ENCODE results near the gene ACVR1B. TPM values are rescaled to one million over a fixed set of nuclear protein-coding genes. Genes with fewer than 3 reads are reported as not detected.

The ACVR1B gene
- total and polyA plus RNA-seq, 2 of the 8 experiments (the other 6 are each of a cell fraction or from before 2014, with no cell fraction given), result 16.0 to 19.2 TPM

DNA sequence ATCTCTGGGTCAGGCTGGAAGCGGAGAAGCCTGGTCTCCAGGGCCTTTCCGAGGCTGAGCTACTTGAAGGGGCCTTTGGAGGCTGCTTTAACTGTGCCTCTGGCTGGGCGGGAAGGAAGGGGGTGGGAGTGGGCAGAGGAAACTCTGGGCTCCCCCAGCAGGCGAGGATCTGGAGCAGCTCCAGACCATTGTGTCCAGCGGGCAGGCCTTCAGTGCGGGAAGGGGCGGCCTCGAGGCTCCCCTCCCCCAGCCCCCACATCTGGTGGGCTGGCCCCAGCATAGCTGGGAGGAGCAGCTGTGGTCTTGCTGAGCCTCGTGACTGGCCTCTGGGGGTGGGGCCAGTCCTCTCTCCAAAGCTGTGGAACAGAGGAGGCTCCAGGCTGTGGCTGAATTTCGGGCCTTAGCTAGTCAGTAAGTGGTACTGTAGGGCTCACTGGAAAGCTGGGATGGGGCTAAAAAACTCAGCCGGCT, 58.7 kb downstream of the ACVR1B start:
- POLR2A ChIA-PET (ENCODE audit: partially characterized antibody), result interaction anchor here (0.8 to 2.2 kb wide), 8 partner anchors 9 to 116 kb away, joined by 3 to 24 read pairs (median 5); partner anchors contain the start of gene NR4A1
- TF ChIP-seq JUN (IDR thresholded peaks at IDR 0.05; ENCODE audit: low read depth, low read length) (no peak), ASH2L (IDR thresholded peaks at IDR 0.05; ENCODE audit: low read length) (no peak)

More for the DNA sequence above, 58.7 kb downstream of the ACVR1B start:
- peak overlapping the region in 1 of 4 experiments; percentile 32; a peak in 1 of 8 replicates for H3K4me3 ChIP-seq (ENCODE audit: extremely low read depth in 1 of 4, insufficient read depth in 2 of 4, low read depth in 3 of 4, low read length in 4 of 4)
- H3K4me1 ChIP-seq (replicated peaks in 1 of 4; ENCODE audit: control insufficient read depth in 3 of 4, insufficient read depth in 4 of 4, low read length in 3 of 4), result peaks cover 5 to 45% (median 24%) of the 10 kb centered on the region in 4 experiments
- H2AK5ac ChIP-seq (ENCODE audit: low read depth, low read length), result no peak overlapping the region
- H3K9me3 ChIP-seq (ENCODE audit: insufficient read depth in 2 of 2, low read depth in 1 of 2, low read length in 1 of 2), result no peaks in the 10 kb centered on the region
- H3K18ac ChIP-seq (ENCODE audit: extremely low read depth, low read length), result peak overlapping the region; percentile 83
- no peak overlapping the region; the same call in 1 of the 2 replicates for H3K27ac ChIP-seq (ENCODE audit: low read depth, low read length)
- H3K36me3 ChIP-seq (ENCODE audit: control insufficient read depth in 2 of 4, insufficient read depth in 4 of 4, low read length in 3 of 4), result no peaks in the 10 kb centered on the region; a peak in 1 of 8 replicates
- peak overlapping the region; percentile 27 to 47 for H3K4me2 ChIP-seq (ENCODE audit: insufficient read depth in 1 of 2, low read depth in 2 of 2, low read length in 2 of 2)
- H3K79me2 ChIP-seq (ENCODE audit: control insufficient read depth in 1 of 2, insufficient read depth in 2 of 2, low read length in 2 of 2), result no peaks in the 10 kb centered on the region
- peak overlapping the region; percentile 94 for H3K14ac ChIP-seq (ENCODE audit: insufficient read length)
- H3K27me3 ChIP-seq (replicated peaks in 1 of 4; ENCODE audit: control insufficient read depth in 3 of 4, extremely low read depth in 1 of 4, insufficient read depth in 3 of 4, low read length in 3 of 4), result peaks cover 18 to 64% (median 56%) of the 10 kb centered on the region in 4 experiments
- H3K4ac ChIP-seq (replicated peaks; ENCODE audit: insufficient read length, low read depth, low read length), result peak overlapping the region; percentile 1
- 35% methylated on average over 4 of the region's 11 CpGs; no CpG with 5 or more reads in 1 of the 2 experiments for WGBS, 2 experiments (ENCODE audit: extremely low coverage in 1 of 2, insufficient coverage in 1 of 2, insufficient read length in 1 of 2, insufficient replicate concordance in 2 of 2, low coverage in 1 of 2, low lambda C conversion rate in 2 of 2, missing lambda C conversion rate in 1 of 2)
- H4K8ac ChIP-seq (ENCODE audit: extremely low read depth, insufficient read depth, low read length), result no peak overlapping the region
- H2BK12ac ChIP-seq (ENCODE audit: low read depth, low read length), result peak overlapping the region; percentile 77; the same call in 1 of the 2 replicates
- no peak overlapping the region for H4K91ac ChIP-seq (replicated peaks; ENCODE audit: insufficient read length, low read length)
- H3K9ac ChIP-seq (replicated peaks in 1 of 4; ENCODE audit: extremely low read depth in 1 of 4, low read depth in 3 of 4, low read length in 3 of 4), result no peak overlapping the region; a peak in 1 of 7 replicates
- H3K23me2 ChIP-seq (ENCODE audit: low read depth, low read length), result peaks cover 10% of the 10 kb centered on the region; the same call in 1 of the 2 replicates
- 0 out of 2 replicates have a peak overlapping the region, but pooled peaks have one; percentile 23 for H2BK20ac ChIP-seq (ENCODE audit: low read length)
- peak overlapping the region; percentile 22 for H4K5ac ChIP-seq (ENCODE audit: insufficient read length, low read depth, low read length)
- CTCF ChIA-PET (ENCODE audit: partially characterized antibody), result interaction anchor here (0.8 to 38.2 kb wide), 16 partner anchors 11 to 211 kb away, joined by 3 to 1249 read pairs (median 4); partner anchors contain the start of genes ATG101, NR4A1 and SMIM41
- 0 out of 2 replicates have a peak overlapping the region, but pooled peaks have one; percentile 9 for H2AFZ ChIP-seq (ENCODE audit: low read length)
- no peak overlapping the region for H2BK15ac ChIP-seq (ENCODE audit: low read length)
- FAIRE-seq, result peak; percentile 32
- H2BK5ac ChIP-seq (ENCODE audit: low read depth, low read length), result no peak overlapping the region; the same call in 1 of the 2 replicates
- no peak overlapping the region for H3K23ac ChIP-seq (ENCODE audit: insufficient read length)
- no peak overlapping the region for H3K56ac ChIP-seq (replicated peaks; ENCODE audit: insufficient read length, low read depth, low read length)
- H2BK120ac ChIP-seq (replicated peaks; ENCODE audit: low read depth, low read length), result no peak overlapping the region
- no peaks in the 10 kb centered on the region for H3K79me1 ChIP-seq (ENCODE audit: low read depth, low read length)
- peak; percentile 67 to 79 for DNase-seq (ENCODE audit: low read depth in 1 of 2, low spot score in 2 of 2)
- peaks cover 0 to 3% of the 10 kb centered on the region in 2 experiments for H4K20me1 ChIP-seq (replicated peaks in 1 of 2; ENCODE audit: control insufficient read depth in 1 of 2, insufficient read depth in 2 of 2, low read length in 2 of 2)
